WI38 (cell line): ENCODE data around the gene PAK3.

Experiments
- H3K4me3 ChIP-seq: 2 replicates; pipeline ENCODE4 v1.5.1; 2011; ENCODE audit warnings: low read depth, mild to moderate bottlenecking, control low read depth, low read length
- TF ChIP-seq, protein P1 (sequence below): IDR thresholded peaks from 2 replicates; pipeline ENCODE4 v1.5.1; 2012; ENCODE audit warnings: low read depth, mild to moderate bottlenecking, control low read depth, low read length

The PAK3 gene

DNA sequence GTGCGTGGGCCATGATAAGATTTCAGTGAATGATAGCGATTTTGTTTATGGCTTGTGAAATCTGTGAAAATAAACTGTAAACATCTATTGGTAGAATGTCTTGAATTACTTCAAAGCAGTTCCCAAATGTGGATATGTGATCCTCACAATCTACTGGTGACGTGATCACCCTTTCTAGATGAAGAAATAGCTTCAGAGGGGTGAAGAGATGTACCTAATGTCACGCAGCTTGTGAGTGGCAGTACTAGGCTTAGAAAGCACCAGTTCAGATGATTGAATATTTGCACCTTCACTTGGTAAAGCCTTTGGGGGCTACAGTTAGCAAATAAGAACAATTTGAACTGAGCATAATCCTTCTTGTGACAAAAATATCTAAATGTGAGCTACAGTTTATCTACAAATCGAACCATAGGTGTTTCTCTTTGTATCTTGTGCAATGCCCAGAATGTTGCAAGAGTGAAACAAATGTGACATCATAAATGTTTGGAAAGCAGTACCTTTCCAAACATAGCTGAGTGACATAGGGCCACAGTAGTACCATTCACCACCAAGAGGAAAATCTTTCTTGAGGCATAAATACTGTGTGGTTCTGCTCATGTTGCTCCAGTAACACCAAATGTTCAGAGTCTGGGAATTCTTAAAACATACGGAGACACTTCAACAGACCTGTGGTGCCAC is 14.2 kb downstream of the PAK3 start:
- TF ChIP-seq, protein P1, sequence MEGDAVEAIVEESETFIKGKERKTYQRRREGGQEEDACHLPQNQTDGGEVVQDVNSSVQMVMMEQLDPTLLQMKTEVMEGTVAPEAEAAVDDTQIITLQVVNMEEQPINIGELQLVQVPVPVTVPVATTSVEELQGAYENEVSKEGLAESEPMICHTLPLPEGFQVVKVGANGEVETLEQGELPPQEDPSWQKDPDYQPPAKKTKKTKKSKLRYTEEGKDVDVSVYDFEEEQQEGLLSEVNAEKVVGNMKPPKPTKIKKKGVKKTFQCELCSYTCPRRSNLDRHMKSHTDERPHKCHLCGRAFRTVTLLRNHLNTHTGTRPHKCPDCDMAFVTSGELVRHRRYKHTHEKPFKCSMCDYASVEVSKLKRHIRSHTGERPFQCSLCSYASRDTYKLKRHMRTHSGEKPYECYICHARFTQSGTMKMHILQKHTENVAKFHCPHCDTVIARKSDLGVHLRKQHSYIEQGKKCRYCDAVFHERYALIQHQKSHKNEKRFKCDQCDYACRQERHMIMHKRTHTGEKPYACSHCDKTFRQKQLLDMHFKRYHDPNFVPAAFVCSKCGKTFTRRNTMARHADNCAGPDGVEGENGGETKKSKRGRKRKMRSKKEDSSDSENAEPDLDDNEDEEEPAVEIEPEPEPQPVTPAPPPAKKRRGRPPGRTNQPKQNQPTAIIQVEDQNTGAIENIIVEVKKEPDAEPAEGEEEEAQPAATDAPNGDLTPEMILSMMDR, result no peak
- H3K4me3 ChIP-seq, result no peak overlapping the region

DNA sequence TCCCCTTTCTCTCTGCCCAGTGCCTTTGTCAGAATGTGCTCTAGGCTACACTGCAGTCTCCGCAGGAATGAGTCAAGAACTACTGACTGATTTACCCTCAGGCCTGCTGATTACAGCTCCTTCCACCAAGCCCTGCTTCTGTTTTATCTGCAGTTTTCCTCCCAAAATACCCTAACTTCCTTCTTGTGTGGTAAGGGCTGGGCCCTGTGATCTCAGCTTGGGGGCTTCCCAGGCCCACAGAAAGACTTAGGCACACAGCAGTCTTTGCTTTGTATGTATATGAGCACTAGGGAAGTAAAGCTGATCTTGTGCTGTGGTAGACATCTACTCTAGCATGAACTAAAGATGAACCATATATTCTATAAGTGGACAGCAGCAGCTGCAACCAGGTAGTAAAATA is 18.8 kb downstream of the PAK3 start:
- H3K4me3 ChIP-seq, result no peak overlapping the region
- TF ChIP-seq, protein P1, result no peak

DNA sequence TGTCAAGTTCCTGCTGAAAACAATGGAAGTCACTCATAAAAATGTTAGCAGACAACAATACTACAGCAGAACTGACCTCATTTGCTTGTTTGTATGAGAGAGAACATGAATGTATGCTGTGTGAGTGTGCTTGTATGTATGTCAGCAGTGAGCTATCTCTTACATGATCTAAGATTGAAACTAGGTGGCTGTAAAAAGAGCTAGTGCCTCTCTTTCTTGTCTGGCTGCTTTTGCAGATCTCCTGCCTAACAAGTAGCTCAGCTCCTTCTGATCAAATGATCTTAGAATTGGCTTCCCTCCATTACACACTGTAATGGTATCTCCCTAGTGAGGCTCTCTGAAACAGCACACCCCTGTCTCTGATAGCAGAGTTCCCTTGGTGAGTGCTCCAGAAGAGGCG is 20.7 kb downstream of the PAK3 start:
- TF ChIP-seq, protein P1, result no peak

DNA sequence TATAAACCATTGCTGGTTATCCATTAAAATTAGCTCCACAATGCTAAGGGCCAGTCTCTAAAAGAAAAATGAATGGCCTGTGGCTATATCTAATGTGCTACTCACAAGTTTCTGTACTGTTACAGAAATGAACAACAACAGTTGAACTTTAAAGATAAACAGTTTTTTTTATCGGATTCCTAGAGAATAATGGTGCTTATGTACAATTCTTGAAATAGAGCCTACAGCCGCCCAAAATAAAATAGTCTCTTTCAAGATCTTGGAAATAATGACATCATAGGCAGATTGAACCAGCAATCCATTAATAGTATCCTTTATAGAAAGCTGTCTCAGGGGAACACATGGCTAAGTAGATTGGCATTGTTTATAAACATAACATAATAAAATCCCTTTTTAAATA is 23.4 kb downstream of the PAK3 start:
- H3K4me3 ChIP-seq, result no peak overlapping the region
- TF ChIP-seq, protein P1, result no peak

More for the DNA sequence above, 20.7 kb downstream of the PAK3 start:
- H3K4me3 ChIP-seq, result no peak overlapping the region

DNA sequence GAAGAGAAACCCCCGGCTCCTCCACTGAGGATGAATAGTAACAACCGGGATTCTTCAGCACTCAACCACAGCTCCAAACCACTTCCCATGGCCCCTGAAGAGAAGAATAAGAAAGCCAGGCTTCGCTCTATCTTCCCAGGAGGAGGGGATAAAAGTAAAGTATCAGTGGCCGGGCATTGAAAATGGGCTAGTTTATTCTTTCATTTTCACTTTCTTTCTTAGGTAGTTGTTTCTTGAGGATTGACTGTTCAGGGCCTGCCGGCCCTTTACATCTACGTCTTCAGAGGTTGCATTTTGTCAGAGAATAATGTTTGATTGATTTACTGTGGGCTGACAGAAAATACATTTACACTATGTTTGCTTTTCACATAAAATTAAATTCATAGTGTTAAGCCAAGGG is 27.1 kb downstream of the PAK3 start:
- H3K4me3 ChIP-seq, result no peak overlapping the region

DNA sequence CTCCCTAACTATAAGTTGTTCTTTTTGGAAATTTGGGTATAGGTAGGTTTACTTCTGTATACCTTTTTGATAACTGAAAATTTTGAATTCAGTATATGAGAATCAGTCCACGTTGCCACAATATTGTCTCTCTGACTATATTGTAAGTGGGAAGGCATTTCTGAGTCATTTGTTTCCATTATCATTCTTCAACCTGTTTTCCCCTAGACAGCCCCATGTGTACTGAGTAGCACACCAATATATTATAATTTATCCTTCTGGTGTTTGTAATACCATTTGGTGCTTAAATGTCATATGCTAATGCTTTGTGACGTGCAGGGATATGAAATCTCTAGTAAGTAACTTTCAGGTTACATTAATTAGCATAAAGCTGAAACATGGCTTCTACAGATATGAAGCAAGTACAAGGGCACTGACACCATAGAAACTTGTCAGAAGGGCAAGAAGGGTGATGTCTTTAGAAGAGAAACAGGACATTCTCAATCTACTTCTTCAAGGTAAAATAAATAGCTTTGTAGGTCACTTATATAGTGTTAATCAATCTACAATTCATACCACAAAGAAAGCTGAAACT is 27.7 kb downstream of the PAK3 start:
- H3K4me3 ChIP-seq, result no peak overlapping the region

More for the DNA sequence above, 27.1 kb downstream of the PAK3 start:
- TF ChIP-seq, protein P1, result no peak

DNA sequence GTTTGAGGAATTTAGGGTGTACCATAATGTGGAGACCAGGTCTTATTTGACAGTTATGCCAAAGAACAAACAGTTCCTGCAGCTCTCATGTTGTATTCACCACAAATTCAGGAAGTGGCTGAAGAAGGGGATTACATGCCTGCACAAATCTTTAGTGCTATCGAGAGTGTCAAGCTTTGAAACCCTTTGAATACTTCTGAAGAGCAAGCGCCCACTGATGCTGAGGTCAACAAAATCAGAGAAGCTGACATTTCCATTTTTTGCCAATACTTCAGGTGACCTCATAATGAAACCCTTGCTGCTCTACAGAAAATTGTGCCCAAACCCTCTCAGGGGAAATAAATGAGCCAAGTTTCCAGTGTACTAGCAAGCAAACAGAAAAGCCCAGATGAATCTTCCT is 28.4 kb downstream of the PAK3 start:
- TF ChIP-seq, protein P1, result no peak
- no peak overlapping the region for H3K4me3 ChIP-seq

More for the DNA sequence above, 27.7 kb downstream of the PAK3 start:
- TF ChIP-seq, protein P1, result no peak
